NCI-H226 (cell line): Measurements from ENCODE around the gene ANKK1.

Experiments used
- DNase-seq: peaks from one replicate; pipeline ENCODE4 v3.0.0-alpha.2; 2015

ANKK1 gene, protein sequence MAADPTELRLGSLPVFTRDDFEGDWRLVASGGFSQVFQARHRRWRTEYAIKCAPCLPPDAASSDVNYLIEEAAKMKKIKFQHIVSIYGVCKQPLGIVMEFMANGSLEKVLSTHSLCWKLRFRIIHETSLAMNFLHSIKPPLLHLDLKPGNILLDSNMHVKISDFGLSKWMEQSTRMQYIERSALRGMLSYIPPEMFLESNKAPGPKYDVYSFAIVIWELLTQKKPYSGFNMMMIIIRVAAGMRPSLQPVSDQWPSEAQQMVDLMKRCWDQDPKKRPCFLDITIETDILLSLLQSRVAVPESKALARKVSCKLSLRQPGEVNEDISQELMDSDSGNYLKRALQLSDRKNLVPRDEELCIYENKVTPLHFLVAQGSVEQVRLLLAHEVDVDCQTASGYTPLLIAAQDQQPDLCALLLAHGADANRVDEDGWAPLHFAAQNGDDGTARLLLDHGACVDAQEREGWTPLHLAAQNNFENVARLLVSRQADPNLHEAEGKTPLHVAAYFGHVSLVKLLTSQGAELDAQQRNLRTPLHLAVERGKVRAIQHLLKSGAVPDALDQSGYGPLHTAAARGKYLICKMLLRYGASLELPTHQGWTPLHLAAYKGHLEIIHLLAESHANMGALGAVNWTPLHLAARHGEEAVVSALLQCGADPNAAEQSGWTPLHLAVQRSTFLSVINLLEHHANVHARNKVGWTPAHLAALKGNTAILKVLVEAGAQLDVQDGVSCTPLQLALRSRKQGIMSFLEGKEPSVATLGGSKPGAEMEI

DNA sequence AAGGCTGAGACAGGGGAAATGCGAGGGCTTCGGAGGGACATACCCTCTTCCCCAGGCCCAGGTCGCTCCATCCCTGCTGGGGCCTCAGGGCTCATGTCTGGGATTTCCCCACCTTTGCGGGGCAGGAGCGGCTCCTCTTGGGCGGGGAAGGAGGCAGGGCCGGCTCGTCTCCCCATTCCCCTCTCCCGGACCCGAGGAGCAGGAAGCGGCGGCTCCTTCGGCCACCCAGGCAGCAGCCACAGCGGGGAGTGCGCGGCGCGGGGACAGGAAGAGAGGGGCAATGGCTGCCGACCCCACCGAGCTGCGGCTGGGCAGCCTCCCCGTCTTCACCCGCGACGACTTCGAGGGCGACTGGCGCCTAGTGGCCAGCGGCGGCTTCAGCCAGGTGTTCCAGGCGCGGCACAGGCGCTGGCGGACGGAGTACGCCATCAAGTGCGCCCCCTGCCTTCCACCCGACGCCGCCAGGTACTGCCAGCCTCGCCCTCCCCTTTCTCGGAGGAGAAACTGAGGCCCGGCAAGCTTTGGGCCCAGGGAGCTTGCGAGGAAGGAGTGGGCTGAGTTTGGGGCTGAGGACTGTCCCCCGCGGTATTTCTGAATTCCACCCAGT is at the start of gene ANKK1:
TSS of gene ANKK1 (plus strand) at position 175 of the 607 bp plus-strand sequence. CDS start at position 281, 106 bp downstream.
- no peak for DNase-seq

DNA sequence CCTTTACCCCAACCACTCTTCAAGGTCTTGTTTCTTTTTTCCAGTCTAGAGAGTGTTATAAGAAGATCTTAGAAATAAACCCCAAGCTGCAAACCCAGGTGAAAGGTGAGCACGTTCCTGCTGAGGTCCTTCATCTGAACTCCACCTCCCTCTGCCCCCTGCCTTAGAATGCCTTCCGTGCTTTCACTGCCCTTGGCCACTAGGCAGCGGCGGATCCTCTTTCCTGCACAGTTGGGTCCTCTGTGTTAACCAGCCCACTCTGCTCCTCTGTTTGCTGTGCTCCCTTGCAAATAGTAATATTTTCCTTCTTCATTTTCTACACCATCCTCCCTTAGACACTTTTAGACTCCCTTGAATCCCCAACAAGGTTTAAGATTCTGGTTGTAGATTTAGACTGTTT is 48.8 kb upstream of the ANKK1 start:
- no peak for DNase-seq

DNA sequence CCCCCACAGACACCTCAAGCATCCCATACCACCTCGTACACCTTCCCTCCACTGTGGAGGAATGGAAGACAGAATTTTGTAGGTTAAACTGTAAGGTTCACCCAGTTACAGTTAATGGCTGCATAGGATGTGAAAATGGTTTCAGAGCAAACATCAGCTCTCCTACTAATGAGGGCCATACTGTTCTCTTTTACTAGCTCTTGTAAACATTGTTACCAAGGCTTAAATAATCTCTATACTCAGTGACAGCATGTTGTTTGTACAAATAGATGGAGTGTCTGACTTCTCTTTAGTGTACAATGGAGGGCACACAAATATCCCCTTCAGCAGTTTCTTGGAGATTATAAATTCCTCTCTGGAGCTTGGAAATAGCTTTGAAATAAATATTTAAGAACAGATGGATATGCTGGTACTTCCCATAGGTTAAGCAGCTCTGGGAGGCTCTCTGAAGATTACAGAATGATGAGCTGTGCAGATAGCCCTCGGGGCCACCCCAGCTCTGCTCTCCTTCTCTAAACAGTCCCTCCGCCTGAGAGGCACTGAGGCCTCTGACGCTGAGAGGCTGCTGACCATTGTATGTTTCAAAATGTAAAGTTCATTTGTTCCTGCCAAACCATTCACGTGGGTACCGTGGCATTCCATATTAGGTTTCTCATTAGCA is 47.5 kb upstream of the ANKK1 start:
- no peak for DNase-seq

DNA sequence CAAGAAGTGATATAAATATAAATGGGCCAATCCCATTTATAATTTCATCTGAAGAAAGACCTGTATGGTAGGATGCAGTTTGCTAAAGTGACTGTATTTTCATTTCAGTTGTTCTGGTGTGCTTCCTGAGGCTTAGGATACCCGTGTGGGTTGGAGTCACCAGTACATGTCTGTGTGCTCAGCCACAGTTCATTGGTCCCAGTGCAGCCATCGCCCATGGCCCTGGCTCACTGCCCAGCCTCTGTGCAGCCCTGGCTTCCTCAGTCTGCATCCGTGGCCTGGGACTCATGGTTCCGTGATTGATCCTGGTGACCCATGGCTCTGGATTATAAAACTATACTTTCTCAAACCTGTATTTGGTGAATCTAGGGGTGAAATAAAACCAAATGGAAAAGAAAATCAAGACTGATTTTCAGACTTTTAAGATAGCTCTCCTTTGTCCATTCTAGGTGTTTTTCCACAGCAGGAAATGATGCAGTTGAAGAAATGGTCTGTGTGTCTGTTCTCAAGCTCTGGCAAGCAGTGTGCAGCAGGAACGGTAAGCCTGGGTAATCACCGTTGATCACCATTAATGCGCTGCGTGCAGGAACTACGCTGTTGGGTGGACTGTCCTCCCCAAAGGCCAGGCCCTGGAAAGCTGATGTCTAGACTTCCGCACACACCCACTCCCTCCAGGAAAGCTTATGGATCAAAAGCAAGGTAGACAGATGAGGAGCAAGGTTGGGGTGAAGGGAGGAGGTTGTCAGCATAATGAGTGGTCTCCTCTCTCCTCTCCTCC is 46.0 kb upstream of the ANKK1 start:
- DNase-seq: no peak

GRCh38 chr11:113345978-113346377 is 41.6 kb upstream of the ANKK1 start:
- DNase-seq: no peak

DNA sequence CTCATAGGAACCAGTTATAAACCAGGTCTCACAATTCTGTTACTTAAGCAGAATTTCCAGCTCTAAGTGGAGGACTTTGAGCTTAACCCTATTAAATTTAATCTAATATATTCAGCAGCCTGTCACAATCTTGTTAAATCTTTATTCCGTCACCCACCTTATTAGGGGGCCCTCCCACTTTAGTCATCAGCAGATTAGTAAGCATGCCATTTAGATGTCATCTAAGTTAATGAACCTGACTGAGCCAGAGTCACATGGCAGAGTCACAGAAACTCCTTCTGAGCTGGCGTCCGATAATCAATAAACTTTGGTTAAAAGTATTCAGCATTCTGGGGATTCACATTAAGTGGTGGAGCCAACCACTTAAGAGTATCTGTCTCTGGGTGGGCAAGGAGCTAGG is 38.1 kb upstream of the ANKK1 start:
- no peak for DNase-seq

DNA sequence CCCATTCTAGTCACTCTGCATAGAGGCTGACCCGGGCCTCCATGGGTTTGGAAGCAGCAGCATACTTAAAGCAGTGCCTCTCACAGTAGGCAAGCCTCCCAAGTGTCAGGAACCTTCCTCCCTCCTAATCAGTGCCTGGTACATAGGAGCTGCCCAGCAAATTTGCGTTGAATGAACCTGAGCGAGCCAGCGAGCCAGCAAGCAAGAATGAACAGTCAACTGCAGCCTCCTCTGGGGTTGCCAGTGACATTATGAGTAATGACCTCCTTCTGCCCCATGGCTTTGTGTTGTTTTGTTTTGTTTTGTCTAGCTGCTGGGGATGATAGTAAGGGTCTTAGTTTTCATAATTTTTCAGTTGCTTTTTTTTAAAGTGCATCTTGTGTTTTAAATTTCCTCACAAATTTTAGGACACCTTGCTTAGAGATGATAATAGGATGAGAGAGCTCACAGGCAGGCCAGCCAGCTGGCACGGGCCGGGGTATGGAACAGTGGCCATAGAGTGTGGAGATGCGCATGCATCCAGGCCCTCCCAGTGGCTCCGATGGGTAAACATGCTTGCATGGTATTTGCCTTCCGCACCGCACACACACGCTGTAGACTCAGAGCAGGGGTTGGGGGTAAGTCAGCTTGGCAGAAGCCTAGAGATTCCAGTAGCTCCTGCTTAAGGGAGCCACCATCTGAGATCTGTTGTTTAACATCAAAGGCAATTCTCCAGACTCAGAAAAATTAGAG is 37.1 kb upstream of the ANKK1 start:
- DNase-seq: no peak

DNA sequence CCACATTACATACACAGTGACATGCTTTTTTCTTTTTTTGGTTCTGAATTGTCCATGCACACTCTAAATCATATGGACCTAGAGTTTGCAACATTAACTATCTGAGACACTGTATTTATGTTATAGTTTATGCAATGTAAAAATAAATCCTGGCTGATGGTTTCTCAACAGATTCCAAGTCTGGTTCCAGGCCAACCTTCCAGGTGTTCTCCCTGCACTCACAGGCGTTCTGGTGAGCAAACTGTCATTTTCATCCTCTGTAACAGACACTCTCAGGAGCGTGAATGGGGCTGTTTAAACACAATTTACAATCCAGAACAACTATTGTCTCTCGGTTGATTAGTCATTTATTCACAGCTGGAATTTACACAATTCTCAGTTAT is 36.5 kb upstream of the ANKK1 start:
- no peak for DNase-seq

DNA sequence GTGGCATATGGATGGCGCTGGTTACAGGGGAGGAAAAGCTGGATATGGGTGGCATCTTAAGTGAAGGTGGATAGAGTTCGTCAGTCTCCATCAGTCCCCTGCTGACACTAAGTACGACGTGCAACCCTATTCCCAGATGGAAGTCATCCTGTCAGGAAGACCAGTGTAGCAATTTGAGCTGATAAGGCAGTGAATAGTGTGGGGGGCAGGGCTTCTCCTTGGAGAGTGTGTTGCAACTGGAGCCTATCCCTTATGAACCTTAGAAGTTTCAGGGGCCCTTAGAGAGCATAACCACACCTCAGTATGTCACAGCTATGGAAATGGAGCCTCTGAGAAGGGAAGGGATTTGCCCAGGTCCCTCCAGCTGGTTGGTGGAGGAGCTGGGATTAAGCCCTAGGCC is 36.1 kb upstream of the ANKK1 start:
- no peak for DNase-seq

DNA sequence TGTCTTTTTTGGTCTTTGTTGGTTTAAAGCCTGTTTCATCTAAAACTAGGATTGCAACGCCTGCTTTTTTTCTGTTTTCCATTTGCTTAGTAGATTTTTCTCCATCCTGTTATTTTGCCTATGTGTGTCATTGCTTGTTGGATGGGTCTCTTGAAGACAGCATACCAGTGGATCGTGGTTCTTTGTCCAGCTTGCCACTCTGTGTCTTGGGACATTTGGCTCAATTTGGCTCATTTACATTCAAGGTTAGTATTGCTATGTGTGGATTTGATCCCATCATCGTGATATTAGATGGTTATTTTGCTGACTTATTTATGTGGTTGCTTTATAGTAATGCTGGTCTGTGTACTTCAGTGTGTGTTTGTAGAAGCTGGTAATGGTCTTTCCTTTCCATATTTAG is 31.4 kb upstream of the ANKK1 start:
- DNase-seq: no peak

DNA sequence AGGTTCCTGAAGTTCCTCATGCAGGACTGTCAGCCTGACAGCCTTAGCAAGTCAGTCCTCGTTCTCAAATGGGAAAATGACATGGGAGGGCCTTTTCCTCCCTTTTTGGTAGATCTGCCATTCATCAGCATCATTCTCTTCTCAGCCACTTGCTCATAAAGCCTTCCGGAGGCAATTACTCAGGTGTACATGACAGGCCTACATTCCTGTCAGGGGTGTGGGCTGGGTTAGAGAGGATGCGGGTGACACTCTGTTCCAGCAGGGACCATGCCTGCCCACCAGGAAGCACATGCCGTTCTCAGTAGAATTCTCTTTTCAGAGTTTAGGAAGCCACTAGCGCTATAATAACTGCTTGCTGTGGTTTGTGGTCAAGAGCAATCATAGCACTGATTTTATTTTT is 24.2 kb upstream of the ANKK1 start:
- DNase-seq: no peak

DNA sequence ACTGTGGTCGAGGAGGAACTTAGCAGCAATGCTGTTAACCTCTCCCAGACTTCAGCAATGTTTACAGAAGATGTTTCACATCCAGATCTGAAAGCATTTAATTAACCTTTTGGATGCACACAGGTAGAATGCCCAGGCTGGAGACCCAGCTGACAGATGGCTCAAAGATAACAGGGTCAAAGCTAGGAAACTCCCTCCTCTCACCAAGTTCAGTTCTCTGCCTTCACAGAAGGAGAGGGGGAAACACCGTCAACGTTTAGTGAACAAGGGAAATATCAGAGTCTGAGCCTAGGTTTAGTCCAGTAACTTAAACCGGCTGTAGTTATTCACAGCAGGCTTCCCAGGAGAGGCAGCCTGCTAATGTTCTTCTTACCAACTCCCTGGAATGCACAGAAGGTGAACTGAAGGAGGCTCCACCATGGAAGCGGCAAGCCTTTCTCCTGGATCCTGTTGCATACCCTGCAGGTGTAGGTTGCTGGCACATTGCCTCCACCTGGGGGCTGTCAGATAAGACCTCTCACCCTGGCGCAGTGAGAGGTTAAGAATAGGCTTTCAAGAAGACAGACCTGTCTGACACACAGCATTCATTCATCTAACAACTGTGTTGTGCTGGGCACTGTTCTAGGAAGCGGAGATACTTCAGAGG is 23.5 kb upstream of the ANKK1 start:
- DNase-seq: no peak

DNA sequence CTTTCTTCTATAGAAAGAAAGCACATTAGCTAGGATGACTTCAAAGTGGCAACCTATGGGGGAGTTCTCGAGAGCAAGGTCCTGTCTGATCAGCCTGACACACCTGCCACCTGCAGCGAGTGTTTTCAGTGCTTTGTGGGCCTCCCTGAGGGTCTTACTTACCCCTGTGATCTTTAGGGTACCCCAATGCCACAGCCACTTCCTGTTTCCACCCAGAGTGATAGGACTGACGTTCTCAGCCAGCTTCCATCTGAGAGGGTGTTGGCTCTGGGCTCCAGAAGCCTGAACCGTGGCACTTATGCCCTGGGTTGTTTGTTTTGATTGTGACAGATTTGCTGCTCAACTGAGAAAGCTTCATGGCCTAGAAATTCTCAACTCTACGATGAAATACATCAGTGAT is 21.7 kb upstream of the ANKK1 start:
- DNase-seq: no peak

DNA sequence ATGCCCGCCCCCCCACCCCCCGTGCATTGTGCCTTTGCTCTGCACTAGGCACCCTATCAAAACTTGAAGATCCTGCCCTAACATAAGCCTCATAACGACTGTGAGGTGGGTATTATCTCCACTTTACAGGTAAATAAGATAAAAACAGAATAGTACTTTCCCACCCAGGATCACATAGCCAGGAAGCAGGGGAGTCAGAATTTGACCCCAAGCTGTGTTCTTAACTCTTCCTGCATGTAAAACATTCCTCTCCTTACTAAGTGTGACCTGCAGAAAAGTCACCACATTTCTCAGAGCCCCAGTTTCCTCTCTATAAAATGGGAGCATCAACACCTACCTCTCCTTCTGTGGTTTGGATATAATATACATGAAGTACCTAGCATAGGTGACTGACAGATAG is 18.2 kb upstream of the ANKK1 start:
- DNase-seq: no peak

GRCh38 chr11:113370634-113371033 is 16.9 kb upstream of the ANKK1 start:
- DNase-seq: no peak

GRCh38 chr11:113372309-113372708 is 15.3 kb upstream of the ANKK1 start:
- DNase-seq: no peak

DNA sequence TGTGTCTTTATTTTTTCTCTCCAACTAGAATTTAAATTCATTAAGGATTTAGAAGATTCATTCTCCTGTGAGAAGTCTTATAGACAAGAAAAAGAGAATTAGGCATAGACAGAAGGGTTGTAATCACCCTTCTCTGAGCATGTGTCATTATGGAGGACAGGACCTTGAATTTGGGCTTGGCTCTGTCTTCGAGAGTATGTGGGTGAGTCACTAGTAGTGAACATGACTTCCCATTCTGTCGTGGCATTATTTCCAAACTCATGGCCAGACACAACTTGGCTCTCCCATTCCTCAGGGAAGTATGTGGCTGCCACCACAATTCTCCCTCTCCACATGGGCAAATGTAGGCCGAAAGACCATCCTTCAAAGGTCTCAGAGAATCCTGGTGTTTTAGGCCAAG is 14.3 kb upstream of the ANKK1 start:
- DNase-seq: peak; percentile 19

GRCh38 chr11:113373981-113374560 is 13.5 kb upstream of the ANKK1 start:
- peak; percentile 10 for DNase-seq

GRCh38 chr11:113375402-113375801 is 12.2 kb upstream of the ANKK1 start:
- DNase-seq: no peak

DNA sequence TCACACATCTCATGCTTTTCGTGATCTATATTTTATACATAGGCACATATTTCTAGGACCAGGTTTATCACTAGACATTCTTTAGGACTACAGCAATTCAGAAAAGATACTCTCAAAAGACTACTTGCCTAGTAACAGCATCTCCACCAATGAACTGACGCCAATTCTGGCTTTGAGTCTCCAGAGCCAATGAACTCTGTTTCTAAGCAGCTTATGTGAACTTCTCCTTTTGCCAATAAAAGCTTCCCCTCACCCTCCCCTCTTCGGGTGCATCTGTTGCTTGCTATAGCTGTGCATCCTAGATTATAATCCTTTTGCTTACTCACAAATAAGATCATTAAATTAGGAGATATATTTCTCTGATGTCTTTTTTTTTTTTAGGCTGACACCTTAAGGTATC is 11.4 kb upstream of the ANKK1 start:
- no peak for DNase-seq
